Dermis blood vessel endothelial cell (primary cell): Measurements from ENCODE around the gene PCDHA6. TPM values are rescaled to one million over a fixed set of nuclear protein-coding genes. Genes with fewer than 3 reads are reported as not detected.
"Not testable (repeated sequence)": the region's sequence is repeated elsewhere in the genome, so short reads cannot be mapped to it uniquely, and the experiment has no call there.

Experiments used
- DNase-seq: peaks from one replicate; pipeline ENCODE4 v3.0.0; 2010
- total RNA-seq: library from RNA; depleted of rRNA; stranded (reverse); fragments of >200 nt; gene quantifications from 2 replicates; pipeline ENCODE4 v1.2.3, GENCODE V29; 2014

Gene PCDHA6, protein sequence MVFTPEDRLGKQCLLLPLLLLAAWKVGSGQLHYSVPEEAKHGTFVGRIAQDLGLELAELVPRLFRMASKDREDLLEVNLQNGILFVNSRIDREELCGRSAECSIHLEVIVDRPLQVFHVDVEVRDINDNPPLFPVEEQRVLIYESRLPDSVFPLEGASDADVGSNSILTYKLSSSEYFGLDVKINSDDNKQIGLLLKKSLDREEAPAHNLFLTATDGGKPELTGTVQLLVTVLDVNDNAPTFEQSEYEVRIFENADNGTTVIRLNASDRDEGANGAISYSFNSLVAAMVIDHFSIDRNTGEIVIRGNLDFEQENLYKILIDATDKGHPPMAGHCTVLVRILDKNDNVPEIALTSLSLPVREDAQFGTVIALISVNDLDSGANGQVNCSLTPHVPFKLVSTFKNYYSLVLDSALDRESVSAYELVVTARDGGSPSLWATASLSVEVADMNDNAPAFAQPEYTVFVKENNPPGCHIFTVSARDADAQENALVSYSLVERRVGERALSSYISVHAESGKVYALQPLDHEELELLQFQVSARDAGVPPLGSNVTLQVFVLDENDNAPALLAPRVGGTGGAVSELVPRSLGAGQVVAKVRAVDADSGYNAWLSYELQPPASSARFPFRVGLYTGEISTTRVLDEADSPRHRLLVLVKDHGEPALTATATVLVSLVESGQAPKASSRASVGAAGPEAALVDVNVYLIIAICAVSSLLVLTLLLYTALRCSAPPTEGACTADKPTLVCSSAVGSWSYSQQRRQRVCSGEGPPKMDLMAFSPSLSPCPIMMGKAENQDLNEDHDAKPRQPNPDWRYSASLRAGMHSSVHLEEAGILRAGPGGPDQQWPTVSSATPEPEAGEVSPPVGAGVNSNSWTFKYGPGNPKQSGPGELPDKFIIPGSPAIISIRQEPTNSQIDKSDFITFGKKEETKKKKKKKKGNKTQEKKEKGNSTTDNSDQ
- total RNA-seq = 0.09 and 0.17 TPM in 2 replicates

DNA sequence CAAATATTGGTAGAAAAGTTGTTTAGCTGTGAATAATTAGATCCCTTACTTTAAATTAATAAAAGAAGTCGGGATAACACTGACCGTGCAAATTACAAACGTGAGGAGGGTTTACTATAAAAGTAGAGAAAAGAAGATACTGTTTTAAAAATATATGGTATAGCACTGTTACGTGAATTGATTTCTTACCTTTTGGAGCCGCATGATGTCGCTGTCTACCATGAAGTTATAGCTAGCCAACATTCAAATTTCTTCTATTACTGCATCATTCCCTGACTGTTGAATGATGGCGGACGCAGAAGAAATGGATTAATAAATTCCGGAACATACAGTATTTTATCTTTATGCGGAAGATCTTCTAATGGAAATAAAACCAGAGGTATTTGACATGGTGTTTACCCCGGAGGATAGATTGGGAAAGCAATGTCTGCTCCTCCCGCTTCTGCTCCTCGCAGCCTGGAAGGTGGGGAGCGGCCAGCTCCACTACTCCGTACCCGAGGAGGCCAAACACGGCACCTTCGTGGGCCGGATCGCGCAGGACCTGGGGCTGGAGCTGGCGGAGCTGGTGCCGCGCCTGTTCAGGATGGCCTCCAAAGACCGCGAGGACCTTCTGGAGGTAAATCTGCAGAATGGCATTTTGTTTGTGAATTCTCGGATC lies at the start of gene PCDHA6:
Gene PCDHA6 (plus strand): TSS at position 257 of the 658 bp plus-strand sequence. CDS start 132 bp downstream, at position 389.
- peak; percentile 32 for DNase-seq

- DNase-seq = no peak
Measured at GRCh38 chr5:140780512-140780911, 47.2 kb upstream of the PCDHA6 start.

DNA sequence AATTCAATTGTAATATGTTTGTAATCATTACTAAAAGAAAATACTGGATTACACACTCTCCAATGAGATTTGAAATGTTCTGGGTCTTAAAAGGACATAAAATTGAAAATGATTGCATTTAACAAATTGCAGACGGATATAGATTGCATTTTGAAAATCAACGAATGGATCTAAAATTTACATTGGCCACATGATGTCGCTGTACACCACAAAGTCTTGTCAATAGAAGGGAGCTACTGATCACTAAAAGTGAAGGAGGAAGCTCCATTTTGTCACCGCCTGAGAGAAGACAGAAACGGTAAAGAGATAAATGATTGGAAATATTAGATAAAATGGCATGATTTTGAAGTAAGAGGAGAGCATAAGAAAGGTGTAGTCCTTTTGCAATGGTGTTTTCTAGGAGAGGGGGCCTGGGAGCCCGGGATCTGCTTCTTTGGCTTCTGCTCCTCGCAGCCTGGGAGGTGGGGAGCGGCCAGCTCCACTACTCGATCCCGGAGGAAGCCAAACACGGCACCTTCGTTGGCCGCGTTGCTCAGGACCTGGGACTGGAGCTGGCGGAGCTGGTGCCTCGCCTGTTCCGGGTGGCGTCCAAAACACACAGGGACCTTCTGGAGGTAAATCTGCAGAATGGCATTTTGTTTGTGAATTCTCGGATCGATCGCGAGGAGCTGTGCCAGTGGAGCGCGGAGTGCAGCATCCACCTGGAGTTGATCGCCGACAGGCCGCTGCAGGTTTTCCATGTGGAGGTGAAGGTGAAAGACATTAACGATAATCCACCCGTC lies 41.7 kb upstream of the PCDHA6 start, which contains the start of gene PCDHA1:
Gene PCDHA1 (plus strand): TSS at position 236 of the 782 bp plus-strand sequence.
- no peak for DNase-seq

DNA sequence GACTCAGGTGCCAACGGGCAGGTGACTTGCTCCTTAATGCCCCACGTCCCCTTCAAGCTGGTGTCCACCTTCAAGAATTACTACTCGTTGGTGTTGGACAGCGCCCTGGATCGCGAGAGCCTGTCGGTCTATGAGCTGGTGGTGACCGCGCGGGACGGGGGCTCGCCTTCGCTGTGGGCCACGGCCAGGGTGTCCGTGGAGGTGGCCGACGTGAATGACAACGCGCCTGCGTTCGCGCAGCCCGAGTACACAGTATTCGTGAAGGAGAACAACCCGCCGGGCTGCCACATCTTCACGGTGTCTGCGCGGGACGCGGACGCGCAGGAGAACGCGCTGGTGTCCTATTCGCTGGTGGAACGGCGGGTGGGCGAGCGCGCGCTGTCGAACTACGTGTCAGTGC lies 40.3 kb upstream of the PCDHA6 start:
- DNase-seq = not testable (repeated sequence)

- not testable (repeated sequence) for DNase-seq
Measured at GRCh38 chr5:140787849-140788504, 39.8 kb upstream of the PCDHA6 start.

DNA sequence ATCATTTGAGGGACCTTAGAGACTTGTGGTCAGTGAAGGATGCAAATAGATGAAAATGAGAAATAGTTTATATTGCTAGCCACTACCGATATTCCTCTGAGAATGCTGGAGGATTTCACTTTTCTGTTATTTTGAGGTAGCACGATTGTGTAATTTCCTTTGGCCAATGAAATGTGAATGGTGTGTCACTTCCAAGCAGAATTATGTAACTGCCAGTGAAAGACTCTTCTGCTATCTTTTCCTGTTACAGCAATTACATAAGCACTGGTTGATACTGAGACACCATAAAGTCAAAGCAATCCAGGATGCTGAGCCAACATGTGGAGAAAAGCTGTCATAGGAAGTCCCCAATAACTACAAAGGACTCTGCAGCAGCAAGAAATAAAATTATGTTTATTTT lies 36.7 kb upstream of the PCDHA6 start:
- no peak for DNase-seq

DNA sequence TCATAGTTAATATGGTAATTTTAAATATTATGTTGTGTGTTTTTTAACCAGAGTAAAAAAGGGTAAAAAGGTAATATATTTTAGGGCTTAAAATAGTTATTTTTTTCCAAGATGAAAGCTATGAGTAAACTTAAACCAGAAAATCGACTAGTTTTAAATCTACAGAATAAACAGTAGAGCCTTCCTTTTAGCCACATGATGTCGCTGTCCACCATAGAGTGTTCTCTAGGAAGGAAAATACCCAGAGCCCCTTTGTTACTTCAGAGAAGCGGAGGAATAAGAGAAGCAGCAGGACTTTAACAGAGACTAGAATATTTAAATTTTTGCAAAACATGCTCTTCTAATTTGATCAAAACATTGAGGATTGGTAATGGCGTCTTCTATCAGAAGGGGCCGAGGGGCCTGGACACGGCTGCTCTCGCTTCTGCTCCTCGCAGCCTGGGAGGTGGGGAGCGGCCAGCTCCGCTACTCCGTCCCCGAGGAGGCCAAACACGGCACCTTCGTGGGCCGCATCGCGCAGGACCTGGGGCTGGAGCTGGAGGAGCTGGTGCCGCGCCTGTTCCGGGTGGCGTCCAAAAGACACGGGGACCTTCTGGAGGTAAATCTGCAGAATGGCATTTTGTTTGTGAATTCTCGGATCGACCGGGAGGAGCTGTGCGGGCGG lies 33.0 kb upstream of the PCDHA6 start, which contains the start of gene PCDHA2:
Gene PCDHA2 (plus strand): TSS at position 258 of the 664 bp plus-strand sequence.
- DNase-seq = peak; percentile 8

- DNase-seq = peak; percentile 5
Measured at GRCh38 chr5:140795259-140795641, 32.5 kb upstream of the PCDHA6 start.

GRCh38 chr5:140796072-140796717 lies 31.6 kb upstream of the PCDHA6 start:
- DNase-seq = not testable (repeated sequence)

GRCh38 chr5:140796718-140797095 lies 31.1 kb upstream of the PCDHA6 start:
- no peak for DNase-seq

DNA sequence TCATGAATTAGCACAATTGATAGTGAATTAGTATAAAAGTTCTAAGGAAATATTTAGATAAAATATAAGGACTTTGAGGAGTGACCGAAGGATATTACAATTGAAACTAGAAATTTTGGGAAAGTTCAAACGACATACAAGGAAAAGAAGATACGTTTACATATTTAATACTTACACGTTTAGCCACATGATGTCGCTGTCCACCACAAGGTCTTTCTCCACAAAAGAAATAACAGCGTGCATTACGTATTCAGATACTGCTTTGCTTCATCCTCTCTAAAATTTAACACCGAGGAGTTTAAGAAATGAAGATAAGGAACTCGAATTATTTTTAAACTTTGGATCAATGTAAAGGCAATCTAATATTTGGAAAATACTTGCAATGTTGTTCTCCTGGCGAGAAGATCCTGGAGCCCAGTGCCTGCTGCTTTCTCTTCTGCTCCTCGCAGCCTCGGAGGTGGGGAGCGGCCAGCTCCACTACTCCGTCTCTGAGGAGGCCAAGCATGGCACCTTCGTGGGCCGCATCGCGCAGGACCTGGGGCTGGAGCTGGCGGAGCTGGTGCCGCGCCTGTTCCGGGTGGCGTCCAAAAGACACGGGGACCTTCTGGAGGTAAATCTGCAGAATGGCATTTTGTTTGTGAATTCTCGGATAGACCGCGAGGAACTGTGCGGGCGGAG lies 26.8 kb upstream of the PCDHA6 start, which contains the start of gene PCDHA3:
Gene PCDHA3 (plus strand): TSS at position 242 of the 678 bp plus-strand sequence.
- peak; percentile 65 for DNase-seq

GRCh38 chr5:140801494-140801841 lies 26.3 kb upstream of the PCDHA6 start:
- peak; percentile 44 for DNase-seq

DNA sequence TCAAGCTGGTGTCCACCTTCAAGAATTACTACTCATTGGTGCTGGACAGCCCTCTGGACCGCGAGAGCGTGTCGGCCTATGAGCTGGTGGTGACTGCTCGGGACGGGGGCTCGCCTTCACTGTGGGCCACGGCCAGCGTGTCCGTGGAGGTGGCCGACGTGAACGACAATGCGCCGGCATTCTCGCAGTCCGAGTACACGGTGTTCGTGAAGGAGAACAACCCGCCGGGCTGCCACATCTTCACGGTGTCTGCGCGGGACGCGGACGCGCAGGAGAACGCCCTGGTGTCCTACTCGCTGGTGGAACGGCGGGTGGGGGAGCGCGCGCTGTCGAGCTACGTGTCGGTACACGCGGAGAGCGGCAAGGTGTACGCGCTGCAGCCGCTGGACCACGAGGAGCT lies 25.4 kb upstream of the PCDHA6 start:
- DNase-seq = not testable (repeated sequence)

DNA sequence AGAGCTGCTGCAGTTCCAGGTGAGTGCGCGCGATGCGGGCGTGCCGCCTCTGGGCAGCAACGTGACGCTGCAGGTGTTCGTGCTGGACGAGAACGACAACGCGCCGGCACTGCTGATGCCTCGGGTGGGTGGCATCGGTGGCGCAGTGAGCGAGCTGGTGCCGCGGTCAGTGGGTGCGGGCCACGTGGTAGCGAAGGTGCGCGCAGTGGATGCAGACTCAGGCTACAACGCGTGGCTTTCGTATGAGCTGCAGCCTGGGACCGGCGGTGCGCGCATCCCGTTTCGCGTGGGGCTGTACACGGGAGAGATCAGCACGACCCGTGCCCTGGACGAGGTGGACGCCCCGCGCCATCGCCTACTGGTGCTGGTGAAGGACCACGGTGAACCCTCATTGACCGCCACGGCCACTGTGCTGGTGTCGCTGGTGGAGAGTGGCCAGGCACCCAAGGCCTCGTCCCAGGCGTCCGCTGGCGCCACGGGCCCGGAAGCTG lies 24.9 kb upstream of the PCDHA6 start:
- DNase-seq = no peak

DNA sequence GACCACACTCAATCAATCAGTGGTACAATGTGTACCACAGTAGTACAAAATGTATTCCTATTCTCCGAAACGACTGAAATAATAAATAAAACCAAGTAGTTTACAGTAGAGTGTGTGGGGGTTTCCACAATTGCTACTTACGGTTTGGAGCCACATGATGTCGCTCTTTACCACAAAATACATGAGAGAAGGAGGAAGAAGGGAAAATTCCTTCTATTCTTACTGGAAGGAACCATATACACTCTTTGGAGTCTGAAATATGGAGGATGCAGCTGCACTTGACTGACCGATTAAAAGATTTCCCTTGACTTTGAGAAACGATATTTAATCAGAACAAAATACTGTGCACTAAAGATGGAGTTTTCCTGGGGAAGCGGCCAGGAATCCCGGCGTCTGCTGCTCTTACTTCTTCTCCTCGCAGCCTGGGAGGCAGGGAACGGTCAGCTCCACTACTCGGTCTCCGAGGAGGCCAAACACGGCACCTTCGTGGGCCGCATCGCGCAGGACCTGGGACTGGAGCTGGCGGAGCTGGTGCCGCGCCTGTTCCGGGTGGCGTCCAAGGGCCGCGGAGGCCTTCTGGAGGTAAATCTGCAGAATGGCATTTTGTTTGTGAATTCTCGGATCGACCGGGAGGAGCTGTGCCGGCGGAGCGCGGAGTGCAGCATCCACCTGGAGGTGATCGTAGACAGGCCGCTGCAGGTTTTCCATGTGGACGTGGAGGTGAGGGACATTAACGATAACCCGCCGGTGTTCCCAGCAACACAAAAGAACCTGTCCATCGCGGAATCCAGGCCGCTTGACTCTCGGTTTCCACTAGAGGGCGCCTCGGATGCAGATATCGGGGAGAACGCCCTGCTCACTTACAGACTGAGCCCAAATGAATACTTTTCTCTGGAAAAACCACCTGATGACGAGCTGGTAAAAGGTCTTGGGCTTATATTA lies 20.7 kb upstream of the PCDHA6 start, which contains the start of gene PCDHA4:
Gene PCDHA4 (plus strand): TSS at position 235 of the 942 bp plus-strand sequence.
- peak; percentile 38 for DNase-seq

DNA sequence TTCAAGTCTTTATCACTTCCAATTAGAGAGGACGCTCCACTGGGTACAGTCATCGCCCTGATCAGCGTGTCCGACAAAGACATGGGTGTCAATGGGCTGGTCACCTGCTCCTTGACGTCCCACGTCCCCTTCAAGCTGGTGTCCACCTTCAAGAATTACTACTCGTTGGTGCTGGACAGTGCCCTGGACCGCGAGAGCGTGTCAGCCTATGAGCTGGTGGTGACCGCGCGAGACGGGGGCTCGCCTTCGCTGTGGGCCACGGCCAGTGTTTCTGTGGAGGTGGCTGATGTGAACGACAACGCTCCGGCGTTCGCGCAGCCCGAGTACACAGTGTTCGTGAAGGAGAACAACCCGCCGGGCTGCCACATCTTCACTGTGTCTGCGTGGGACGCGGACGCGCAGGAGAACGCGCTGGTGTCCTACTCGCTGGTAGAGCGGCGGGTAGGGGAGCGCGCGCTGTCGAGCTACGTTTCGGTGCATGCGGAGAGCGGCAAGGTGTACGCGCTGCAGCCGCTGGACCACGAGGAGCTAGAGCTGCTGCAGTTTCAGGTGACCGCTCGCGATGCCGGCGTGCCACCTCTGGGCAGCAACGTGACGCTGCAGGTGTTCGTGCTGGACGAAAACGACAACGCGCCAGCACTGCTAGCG lies 19.4 kb upstream of the PCDHA6 start:
- DNase-seq = not testable (repeated sequence)

- no peak for DNase-seq
Measured at GRCh38 chr5:140808889-140809291, 18.9 kb upstream of the PCDHA6 start.
